ENCODE data around the gene NUMB. TPM values are rescaled to one million over a fixed set of nuclear protein-coding genes. Genes with fewer than 3 reads are reported as not detected.

NUMB gene
- total RNA-seq, 4 donors from 2014 or later, result 105 to 125 (median 117) TPM

DNA sequence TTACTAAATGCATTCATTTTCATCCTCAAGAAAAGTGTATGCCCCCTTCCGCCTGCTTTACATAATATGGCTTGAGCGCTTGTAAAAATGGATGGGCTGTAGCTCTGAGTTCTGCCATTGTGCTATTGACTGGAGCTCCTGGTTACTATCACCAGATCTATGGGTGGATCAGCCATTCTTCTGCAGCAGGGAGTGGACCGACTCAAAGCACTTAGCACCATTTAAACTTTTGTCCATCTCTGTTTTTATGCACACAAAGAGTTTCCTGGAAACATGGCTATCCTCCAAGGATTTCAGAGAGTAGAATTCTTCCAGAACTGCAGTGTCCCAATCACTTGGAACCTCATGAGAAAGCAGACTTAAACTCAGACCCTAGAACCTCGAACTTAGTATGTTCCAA lies 4.5 kb upstream of the NUMB start:
- Histone ChIP-seq H3K27ac (peak overlapping the region; percentile 28 to 88 (median 64)), H3K27me3 (no peaks in the 10 kb centered on the region), H3K9me3 (no peaks in the 10 kb centered on the region), H3K36me3 (no peaks in the 10 kb centered on the region), H3K4me1 (peaks cover 0 to 63% (median 4%) of the 10 kb centered on the region in 4 donors), H3K4me3 (peak overlapping the region in 3 of 4 donors; percentile 6 to 45 (median 38))
- DNase-seq, result no peak
- TF ChIP-seq POLR2A (IDR thresholded peaks at IDR 0.05), result no peak
- TF ChIP-seq, protein P1, sequence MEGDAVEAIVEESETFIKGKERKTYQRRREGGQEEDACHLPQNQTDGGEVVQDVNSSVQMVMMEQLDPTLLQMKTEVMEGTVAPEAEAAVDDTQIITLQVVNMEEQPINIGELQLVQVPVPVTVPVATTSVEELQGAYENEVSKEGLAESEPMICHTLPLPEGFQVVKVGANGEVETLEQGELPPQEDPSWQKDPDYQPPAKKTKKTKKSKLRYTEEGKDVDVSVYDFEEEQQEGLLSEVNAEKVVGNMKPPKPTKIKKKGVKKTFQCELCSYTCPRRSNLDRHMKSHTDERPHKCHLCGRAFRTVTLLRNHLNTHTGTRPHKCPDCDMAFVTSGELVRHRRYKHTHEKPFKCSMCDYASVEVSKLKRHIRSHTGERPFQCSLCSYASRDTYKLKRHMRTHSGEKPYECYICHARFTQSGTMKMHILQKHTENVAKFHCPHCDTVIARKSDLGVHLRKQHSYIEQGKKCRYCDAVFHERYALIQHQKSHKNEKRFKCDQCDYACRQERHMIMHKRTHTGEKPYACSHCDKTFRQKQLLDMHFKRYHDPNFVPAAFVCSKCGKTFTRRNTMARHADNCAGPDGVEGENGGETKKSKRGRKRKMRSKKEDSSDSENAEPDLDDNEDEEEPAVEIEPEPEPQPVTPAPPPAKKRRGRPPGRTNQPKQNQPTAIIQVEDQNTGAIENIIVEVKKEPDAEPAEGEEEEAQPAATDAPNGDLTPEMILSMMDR (IDR thresholded peaks at IDR 0.05), result no peak

DNA sequence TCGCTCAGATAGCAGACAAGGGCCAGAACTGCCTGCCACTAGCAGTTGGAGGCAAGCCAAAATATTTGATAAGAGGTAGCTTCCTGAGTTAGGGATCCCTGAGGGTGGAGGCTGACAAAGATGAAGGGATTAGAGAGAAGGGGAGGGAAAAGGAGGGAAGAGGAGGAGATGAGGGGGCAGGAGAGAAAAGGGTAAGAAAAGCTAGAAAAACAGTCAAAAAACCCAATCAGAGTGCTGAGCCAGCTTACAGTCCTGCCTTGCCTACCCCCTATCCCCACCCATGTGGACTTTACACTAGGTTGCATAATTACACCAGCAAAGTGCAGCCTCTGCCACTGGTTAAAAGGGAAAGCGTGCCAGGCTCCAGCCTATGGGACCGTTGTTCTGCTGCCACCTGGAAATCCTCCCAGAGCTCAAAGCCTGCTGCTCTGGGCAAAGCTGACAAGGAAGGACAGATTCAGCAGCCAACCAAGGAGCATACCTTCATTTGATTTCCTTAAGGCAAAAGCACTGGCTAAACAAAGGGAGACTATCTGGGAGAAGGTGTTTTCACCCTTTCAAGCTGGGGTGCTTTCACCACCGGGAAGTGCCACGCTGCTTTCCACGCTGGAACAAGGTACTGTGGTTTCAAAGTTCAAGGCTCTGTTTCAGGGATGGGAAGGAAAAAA lies 3.8 kb upstream of the NUMB start:
- no peaks in the 10 kb centered on the region for H3K36me3 ChIP-seq
- H3K9me3 ChIP-seq, result no peaks in the 10 kb centered on the region
- DNase-seq, result peak in 2 of 3 donors; percentile 84 to 86
- no peaks in the 10 kb centered on the region for H3K27me3 ChIP-seq
- peak overlapping the region in 3 of 4 donors; percentile 6 to 45 (median 38) for H3K4me3 ChIP-seq
- peaks cover 0 to 63% (median 4%) of the 10 kb centered on the region in 4 donors for H3K4me1 ChIP-seq
- TF ChIP-seq, protein P1 (IDR thresholded peaks at IDR 0.05), result peak in 1 of 6 experiments; percentile 2
- TF ChIP-seq POLR2A (IDR thresholded peaks at IDR 0.05), result peak; percentile 75 to 89
- peak overlapping the region; percentile 28 to 88 (median 64) for H3K27ac ChIP-seq

DNA sequence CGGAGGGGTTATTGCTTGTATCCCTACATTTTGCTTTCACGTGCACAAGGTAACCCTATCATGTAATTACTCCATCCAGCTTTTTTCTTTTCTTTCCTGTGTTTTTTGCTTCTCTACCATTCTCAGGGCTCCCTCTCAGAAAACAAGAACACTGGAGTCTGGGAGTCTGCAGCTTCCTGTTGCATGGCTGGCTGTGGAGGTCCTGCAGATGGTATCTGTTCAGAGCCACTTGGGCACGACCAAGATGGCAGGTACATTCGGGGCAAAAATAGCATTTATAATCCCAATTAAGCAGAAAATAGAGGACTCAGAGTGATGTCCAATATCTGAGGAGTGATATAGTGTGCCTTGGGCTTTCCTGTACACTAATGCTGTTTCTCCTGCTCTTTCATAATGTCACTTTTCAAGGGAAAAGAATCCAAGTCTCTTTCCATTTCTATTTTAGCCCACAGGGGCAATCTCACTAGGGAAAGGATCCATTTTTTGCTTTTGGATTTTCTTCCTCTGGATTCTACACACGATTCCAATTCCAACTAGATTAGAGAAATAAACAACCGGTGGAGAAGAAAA lies 3.2 kb upstream of the NUMB start:
- peaks cover 0 to 69% (median 4%) of the 10 kb centered on the region in 4 donors for H3K4me1 ChIP-seq
- H3K36me3 ChIP-seq, result no peaks in the 10 kb centered on the region
- H3K9me3 ChIP-seq, result no peaks in the 10 kb centered on the region
- no peaks in the 10 kb centered on the region for H3K27me3 ChIP-seq
- TF ChIP-seq, protein P1 (IDR thresholded peaks at IDR 0.05), result no peak
- TF ChIP-seq POLR2A (IDR thresholded peaks at IDR 0.05), result no peak
- peak overlapping the region in 3 of 4 donors; percentile 52 to 88 (median 77) for H3K27ac ChIP-seq
- H3K4me3 ChIP-seq, result peak overlapping the region in 2 of 4 donors; percentile 38 to 45
- no peak for DNase-seq

DNA sequence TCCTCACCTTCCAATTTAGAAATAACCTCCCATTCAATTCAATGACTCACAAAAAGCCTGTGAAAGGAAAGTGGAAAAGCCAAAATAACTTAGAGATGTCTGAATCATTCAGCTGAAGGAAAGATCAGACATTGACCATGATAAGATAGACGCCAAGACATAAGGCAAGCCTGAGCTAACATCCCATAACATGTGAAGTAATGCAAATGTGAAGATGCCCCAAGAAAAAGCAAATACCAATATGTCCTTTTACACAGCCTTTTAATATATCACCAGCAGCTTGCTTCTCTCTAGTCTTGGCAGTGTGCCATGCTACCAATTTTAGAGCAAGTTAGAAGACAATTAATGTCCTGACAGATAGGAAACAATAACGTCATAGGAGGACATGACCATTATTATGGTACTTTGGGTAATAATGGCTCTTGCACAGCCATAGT lies 2.4 kb upstream of the NUMB start:
- H3K4me1 ChIP-seq, result peaks cover 0 to 67% (median 8%) of the 10 kb centered on the region in 4 donors
- H3K4me3 ChIP-seq, result no peak overlapping the region
- DNase-seq, result no peak
- H3K36me3 ChIP-seq, result no peaks in the 10 kb centered on the region
- H3K27ac ChIP-seq, result peak overlapping the region in 2 of 4 donors; percentile 23 to 77
- no peaks in the 10 kb centered on the region for H3K9me3 ChIP-seq
- TF ChIP-seq, protein P1 (IDR thresholded peaks at IDR 0.05), result no peak
- TF ChIP-seq POLR2A (IDR thresholded peaks at IDR 0.05), result no peak
- H3K27me3 ChIP-seq, result no peaks in the 10 kb centered on the region

DNA sequence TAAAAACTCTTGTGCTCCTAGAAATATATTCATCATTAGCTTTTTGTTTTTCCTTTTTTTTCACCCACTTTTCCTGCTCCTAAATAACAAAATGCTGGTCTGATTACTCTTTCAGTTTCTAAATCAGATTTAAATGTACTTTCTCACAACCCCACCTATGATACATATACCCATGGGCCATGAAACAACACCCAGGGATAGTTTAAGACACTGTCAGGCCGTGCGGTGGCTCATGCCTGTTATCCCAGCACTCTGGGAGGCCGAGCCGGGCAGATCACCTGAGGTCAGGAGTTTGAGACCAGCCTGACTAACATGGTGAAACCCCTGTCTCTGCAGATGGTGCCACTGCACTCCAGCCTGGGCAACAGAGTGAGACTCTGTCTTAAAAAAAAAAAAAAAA lies 1.6 kb upstream of the NUMB start:
- Histone ChIP-seq H3K9me3 (no peaks in the 10 kb centered on the region), H3K4me3 (no peak overlapping the region), H3K27me3 (no peaks in the 10 kb centered on the region), H3K27ac (peak overlapping the region in 1 of 4 donors; percentile 77), H3K4me1 (peaks cover 0 to 67% (median 8%) of the 10 kb centered on the region in 4 donors), H3K36me3 (no peaks in the 10 kb centered on the region)
- no peak for DNase-seq
- TF ChIP-seq POLR2A (IDR thresholded peaks at IDR 0.05), result no peak
- TF ChIP-seq, protein P1 (IDR thresholded peaks at IDR 0.05), result no peak
